A673 (cell line): Measurements from ENCODE around the gene GRB10. TPM values are rescaled to one million over a fixed set of nuclear protein-coding genes. Genes with fewer than 3 reads are reported as not detected.

Experiments
- BruUV-seq: library from RNA; stranded (reverse); fragments of 400-500 nt; replicated peaks from 2 replicates; lab custom pipeline; 2021; lab: Mats Ljungman, UMichigan
- CTCF ChIA-PET: fragments of 300-600 bp; sonication (Branson Sonifier 250); formaldehyde crosslinking; loops from one replicate; lab custom pipeline; 2022; ENCODE audit warnings: antibody characterized with exemption; lab: Charles Lee
- POLR2A ChIA-PET: fragments of 300-600 bp; sonication (Branson Sonifier 250); formaldehyde crosslinking; loops from one replicate; lab custom pipeline; 2022; ENCODE audit warnings: antibody characterized with exemption; ENCODE audit not compliant: low non-redundant PET; lab: Charles Lee
- DNase-seq: peaks from one replicate; pipeline ENCODE4 v3.0.0-alpha.2; 2015; ENCODE audit warnings: low spot score
- H3K27ac ChIP-seq: fragments of 200-600 bp; sonication (generic); 2 replicates; pipeline ENCODE4 v1.5.1; 2016; ENCODE audit warnings: mixed run types, low read depth, mild to moderate bottlenecking, mixed read lengths, antibody characterized with exemption, low read length; ENCODE audit not compliant: poor library complexity, severe bottlenecking
- H3K27me3 ChIP-seq: fragments of 200-600 bp; sonication (generic); replicated peaks from 2 replicates; pipeline ENCODE4 v1.6.1; 2017; ENCODE audit warnings: mixed run types, low read depth, mild to moderate bottlenecking, mixed read lengths, antibody characterized with exemption, low read length; ENCODE audit not compliant: insufficient read depth, poor library complexity
- H3K36me3 ChIP-seq: fragments of 200-600 bp; sonication (generic); 2 replicates; pipeline ENCODE4 v1.6.1; 2016; ENCODE audit warnings: mixed run types, mild to moderate bottlenecking, mixed read lengths, antibody characterized with exemption, low read length; ENCODE audit not compliant: insufficient read depth, poor library complexity, severe bottlenecking
- H3K4me1 ChIP-seq: fragments of 200-600 bp; sonication (generic); 2 replicates; pipeline ENCODE4 v1.6.1; 2017; ENCODE audit warnings: mixed run types, mild to moderate bottlenecking, mixed read lengths, antibody characterized with exemption, low read length; ENCODE audit not compliant: insufficient read depth, poor library complexity, severe bottlenecking
- H3K4me3 ChIP-seq: fragments of 200-600 bp; sonication (generic); 2 replicates; pipeline ENCODE4 v1.5.1; 2016; ENCODE audit warnings: low read depth, mixed run types, mild to moderate bottlenecking, mixed read lengths, low read length; ENCODE audit not compliant: poor library complexity, severe bottlenecking
- H3K9me3 ChIP-seq: fragments of 200-600 bp; sonication (generic); 2 replicates; pipeline ENCODE4 v1.6.1; 2016; ENCODE audit warnings: mixed run types, low read depth, mild to moderate bottlenecking, mixed read lengths, antibody characterized with exemption, low read length; ENCODE audit not compliant: poor library complexity, severe bottlenecking
- EZH2 ChIP-seq: fragments of 200-600 bp; sonication (generic); IDR thresholded peaks from 2 replicates; pipeline ENCODE4 v1.6.1; 2017; ENCODE audit warnings: borderline replicate concordance, low read depth, mild to moderate bottlenecking, mixed read lengths, antibody characterized with exemption, low read length; ENCODE audit not compliant: poor library complexity, severe bottlenecking
- intact Hi-C: fragments of 100-400 bp; cut with micrococcal nuclease; formaldehyde crosslinking; loops from one replicate; pipeline ENCODE4 v1.10.0; 2022; ENCODE audit not compliant: unreplicated experiment
- total RNA-seq: library from RNA; stranded (reverse); gene quantifications from 2 replicates; pipeline ENCODE4 v1.2.3, GENCODE V29; 2021
- TF ChIP-seq, protein P1 (sequence below): fragments of 300-800, 200-600 bp; sonication (generic); conservative IDR thresholded peaks from 2 replicates; pipeline ENCODE4 v1.5.1; 2017; ENCODE audit warnings: low read depth, mild to moderate bottlenecking, antibody characterized with exemption, low read length, moderate library complexity, mixed read lengths

Gene GRB10
- total RNA-seq, 1 experiment from 2014 or later, result 0.41 TPM

DNA sequence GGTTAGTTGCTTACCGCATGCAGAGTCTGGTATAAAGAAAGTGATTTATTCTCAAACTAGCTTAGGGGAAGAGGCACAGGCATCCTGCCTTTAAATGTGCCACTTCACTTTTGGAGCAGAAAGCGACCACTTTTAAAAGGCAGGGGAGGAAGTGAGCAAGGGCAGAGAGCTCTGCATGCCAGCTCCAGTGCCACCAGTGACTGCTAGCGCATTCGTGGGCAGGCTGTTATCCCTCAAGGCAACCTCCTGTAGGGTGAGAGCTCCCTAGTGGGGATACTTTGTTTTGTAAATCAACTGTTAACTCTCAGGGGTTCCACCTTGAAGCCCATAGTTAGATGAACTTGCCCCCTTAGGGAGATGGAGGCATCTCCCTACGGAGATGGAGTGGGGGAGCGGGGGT is 29.4 kb upstream of the GRB10 start:
- TF ChIP-seq, protein P1, sequence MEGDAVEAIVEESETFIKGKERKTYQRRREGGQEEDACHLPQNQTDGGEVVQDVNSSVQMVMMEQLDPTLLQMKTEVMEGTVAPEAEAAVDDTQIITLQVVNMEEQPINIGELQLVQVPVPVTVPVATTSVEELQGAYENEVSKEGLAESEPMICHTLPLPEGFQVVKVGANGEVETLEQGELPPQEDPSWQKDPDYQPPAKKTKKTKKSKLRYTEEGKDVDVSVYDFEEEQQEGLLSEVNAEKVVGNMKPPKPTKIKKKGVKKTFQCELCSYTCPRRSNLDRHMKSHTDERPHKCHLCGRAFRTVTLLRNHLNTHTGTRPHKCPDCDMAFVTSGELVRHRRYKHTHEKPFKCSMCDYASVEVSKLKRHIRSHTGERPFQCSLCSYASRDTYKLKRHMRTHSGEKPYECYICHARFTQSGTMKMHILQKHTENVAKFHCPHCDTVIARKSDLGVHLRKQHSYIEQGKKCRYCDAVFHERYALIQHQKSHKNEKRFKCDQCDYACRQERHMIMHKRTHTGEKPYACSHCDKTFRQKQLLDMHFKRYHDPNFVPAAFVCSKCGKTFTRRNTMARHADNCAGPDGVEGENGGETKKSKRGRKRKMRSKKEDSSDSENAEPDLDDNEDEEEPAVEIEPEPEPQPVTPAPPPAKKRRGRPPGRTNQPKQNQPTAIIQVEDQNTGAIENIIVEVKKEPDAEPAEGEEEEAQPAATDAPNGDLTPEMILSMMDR, result no peak
- no peak for TF ChIP-seq EZH2
- no peak for DNase-seq
- intact Hi-C loops, result no loop called here
- H3K4me3 ChIP-seq, result no peak overlapping the region
- H3K4me1 ChIP-seq, result no peaks in the 10 kb centered on the region
- peaks cover 9% of the 10 kb centered on the region for H3K9me3 ChIP-seq
- H3K27me3 ChIP-seq, result no peaks in the 10 kb centered on the region
- ChIA-PET CTCF (no interaction called here), POLR2A (no interaction called here)
- BruUV-seq, result no TSS peak
- no peaks in the 10 kb centered on the region for H3K36me3 ChIP-seq
- no peak overlapping the region for H3K27ac ChIP-seq

DNA sequence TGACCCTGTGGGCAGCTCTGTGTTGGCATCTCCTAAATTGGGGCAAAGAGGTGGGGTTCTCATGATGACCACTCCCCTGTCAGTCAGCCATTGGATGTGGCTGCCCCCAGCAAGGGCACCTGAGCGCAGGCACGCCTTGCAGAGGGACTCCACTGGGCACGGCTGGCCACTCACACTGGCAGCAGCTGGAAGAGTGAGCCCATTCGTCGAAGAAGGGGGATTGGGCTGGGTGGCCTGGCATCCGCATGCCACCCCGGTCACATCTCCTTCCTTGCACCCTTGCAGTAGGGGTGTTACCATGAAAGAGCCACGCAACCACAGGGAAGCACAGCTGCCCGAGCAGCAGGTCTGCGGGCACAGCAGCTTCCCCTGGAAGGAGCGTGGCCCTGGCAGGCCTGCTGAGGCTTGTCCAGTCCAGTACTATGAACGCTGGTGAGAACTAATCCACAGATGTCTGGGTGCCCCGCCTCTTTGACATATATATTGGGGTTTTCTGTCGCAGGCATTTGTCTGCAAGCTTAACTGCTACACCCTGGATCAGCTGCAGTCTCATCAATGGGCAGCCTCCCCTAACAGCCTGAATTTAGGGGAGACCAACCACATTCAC is 25.7 kb upstream of the GRB10 start:
- POLR2A ChIA-PET, result no interaction called here
- TF ChIP-seq EZH2, result no peak
- TF ChIP-seq, protein P1, result no peak
- peaks cover 12% of the 10 kb centered on the region for H3K9me3 ChIP-seq
- no peaks in the 10 kb centered on the region for H3K27me3 ChIP-seq
- no peak for DNase-seq
- no peaks in the 10 kb centered on the region for H3K36me3 ChIP-seq
- no peak overlapping the region for H3K4me3 ChIP-seq
- no peaks in the 10 kb centered on the region for H3K4me1 ChIP-seq
- H3K27ac ChIP-seq, result no peak overlapping the region
- intact Hi-C loops, result no loop called here
- no TSS peak for BruUV-seq
- CTCF ChIA-PET, result no interaction called here

DNA sequence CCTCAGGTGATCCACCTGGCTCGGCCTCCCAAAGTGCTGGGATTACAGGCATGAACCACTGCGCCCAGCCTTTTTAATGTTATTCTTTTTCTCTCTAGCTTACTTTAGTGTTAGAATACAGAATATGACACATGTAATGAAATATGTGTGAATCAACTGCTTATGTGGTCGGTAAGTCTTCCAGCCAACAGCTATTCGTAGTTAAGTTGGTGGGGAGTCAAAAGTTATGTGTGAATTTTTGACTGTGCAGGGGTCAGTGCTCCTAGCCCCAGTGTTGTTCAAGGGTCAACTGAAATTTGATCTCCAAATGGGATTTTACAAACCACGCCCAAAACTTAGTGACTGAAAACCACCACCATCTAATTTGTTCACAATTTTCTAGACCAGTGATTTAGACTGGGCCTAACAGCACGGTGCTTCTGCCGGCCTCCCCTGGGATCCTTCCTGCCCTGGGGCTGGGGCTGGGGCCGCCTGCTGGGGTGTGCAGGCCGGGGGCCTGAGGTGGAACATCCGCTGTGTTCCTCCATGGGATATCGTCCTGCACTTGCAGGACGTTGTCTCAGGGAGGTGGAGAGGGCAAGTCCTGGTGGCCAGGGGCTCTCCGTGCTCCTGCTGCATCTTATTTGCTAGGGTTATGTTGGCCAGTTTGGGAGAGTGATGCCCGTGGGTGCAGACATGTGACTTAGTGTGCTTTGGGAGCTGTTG is 24.5 kb upstream of the GRB10 start:
- CTCF ChIA-PET, result no interaction called here

More for the DNA sequence above, 24.5 kb upstream of the GRB10 start:
- TF ChIP-seq, protein P1, result no peak
- no peak for TF ChIP-seq EZH2
- intact Hi-C loops, result no loop called here
- no peak overlapping the region for H3K27ac ChIP-seq
- H3K9me3 ChIP-seq, result peaks cover 12% of the 10 kb centered on the region
- BruUV-seq, result no TSS peak
- H3K36me3 ChIP-seq, result no peaks in the 10 kb centered on the region
- DNase-seq, result no peak
- H3K4me3 ChIP-seq, result no peak overlapping the region
- no peaks in the 10 kb centered on the region for H3K4me1 ChIP-seq
- no peaks in the 10 kb centered on the region for H3K27me3 ChIP-seq
- POLR2A ChIA-PET, result no interaction called here
